Endothelial cell (in vitro differentiated cells): Measurements from ENCODE around the gene RDH16. TPM values are rescaled to one million over a fixed set of nuclear protein-coding genes. Genes with fewer than 3 reads are reported as not detected.
A peak's percentile ranks its signal among the peaks of the same experiment; 100 is the strongest.
"Not testable (repeated sequence)": the region's sequence is repeated elsewhere in the genome, so short reads cannot be mapped to it uniquely, and the experiment has no call there.

Source experiments
- DNase-seq: peaks from one replicate; pipeline ENCODE4 v3.0.0; 2021; ENCODE audit warnings: low spot score
- H3K27ac Mint-ChIP-seq: one replicate; pipeline ENCODE4 v1.8.0; 2021; ENCODE audit warnings: mixed read lengths, inconsistent platforms; ENCODE audit not compliant: unreplicated experiment
- H3K27me3 Mint-ChIP-seq: one replicate; pipeline ENCODE4 v1.8.0; 2021; ENCODE audit warnings: mild to moderate bottlenecking, moderate library complexity, mixed read lengths, inconsistent platforms; ENCODE audit not compliant: unreplicated experiment
- H3K36me3 Mint-ChIP-seq: one replicate; pipeline ENCODE4 v1.8.0; 2021; ENCODE audit warnings: mild to moderate bottlenecking, low read depth, mixed read lengths, inconsistent platforms; ENCODE audit not compliant: unreplicated experiment
- H3K4me1 Mint-ChIP-seq: one replicate; pipeline ENCODE4 v1.8.0; 2021; ENCODE audit warnings: mild to moderate bottlenecking, mixed read lengths, inconsistent platforms; ENCODE audit not compliant: unreplicated experiment
- H3K4me3 Mint-ChIP-seq: one replicate; pipeline ENCODE4 v1.8.0; 2021; ENCODE audit warnings: mild to moderate bottlenecking, mixed read lengths, inconsistent platforms; ENCODE audit not compliant: unreplicated experiment
- H3K9me3 Mint-ChIP-seq: one replicate; pipeline ENCODE4 v1.8.0; 2021; ENCODE audit warnings: mixed read lengths, inconsistent platforms; ENCODE audit not compliant: unreplicated experiment
- total RNA-seq: library from RNA; stranded (reverse); fragmentation: NEBNext Ultra II Directional; extraction: Animal tissue kit (Norgen Biotek cat#: 25700); gene quantifications from one replicate; pipeline ENCODE4 v1.2.1, GENCODE V29; 2021; ENCODE audit not compliant: unreplicated experiment
- TF ChIP-seq, protein P1 (sequence below): fragments of 200-600 bp; sonication (generic); IDR thresholded peaks from one replicate; pipeline ENCODE4 v1.5.0; 2021; ENCODE audit warnings: antibody characterized with exemption; ENCODE audit not compliant: unreplicated experiment

RDH16 gene
- total RNA-seq, 1 donor from 2014 or later: 0.82 TPM

DNA sequence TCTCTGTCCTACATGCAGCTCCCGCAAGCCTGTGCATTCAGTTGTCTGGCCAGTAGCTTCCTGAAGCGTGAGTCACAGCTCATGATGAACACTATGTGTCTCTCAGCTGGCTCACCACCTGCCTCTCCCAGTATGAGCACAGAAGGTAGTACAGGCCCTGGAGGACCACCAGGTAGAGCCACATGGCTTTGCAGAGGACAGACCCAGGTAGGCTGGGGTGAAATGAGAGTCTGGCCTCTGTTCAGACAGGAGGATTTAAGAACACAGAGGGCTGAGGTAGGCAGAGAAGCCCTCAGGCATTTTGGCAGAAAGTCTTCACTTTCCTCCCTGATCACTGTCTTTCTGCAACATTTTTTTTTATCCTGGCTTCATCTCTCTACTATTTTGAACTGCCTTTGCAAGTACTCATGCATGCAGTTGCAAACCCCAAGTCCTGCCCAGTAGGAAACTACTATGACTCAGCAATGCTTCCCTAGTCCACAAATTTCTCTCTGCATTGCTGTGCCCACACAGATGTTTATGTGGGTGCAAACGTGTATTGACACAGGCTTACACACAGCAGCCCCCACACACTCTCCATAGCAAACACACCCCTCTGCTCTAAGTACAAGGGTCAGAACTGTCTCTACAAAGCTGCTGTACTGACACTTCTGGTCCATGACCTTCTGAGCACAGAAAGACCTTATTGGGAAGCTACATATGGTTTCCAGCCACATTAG is 15.9 kb downstream of the RDH16 start:
- no peak overlapping the region for H3K27ac Mint-ChIP-seq

DNA sequence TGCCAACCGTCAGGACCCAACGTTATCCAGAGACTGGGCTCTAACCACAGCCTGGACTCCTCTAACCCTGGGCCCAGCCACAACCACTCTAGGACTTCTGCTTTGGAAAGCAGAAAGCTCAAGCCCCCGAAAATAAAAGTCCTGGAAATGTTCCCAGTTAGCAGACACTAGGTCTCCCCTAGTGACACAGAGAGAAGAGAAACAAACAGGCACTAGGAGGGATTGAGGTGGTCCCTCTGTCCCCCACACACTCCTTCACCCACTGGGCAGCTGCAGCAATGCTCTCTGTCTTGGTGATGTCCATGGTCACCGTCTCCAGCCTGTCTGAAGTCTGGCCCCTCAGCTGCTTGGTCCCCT is 16.5 kb downstream of the RDH16 start:
- not testable (repeated sequence) for H3K4me3 Mint-ChIP-seq

More for the DNA sequence above, 15.9 kb downstream of the RDH16 start:
- H3K4me1 Mint-ChIP-seq: peaks cover 2% of the 10 kb centered on the region
- H3K27me3 Mint-ChIP-seq: peaks cover 4% of the 10 kb centered on the region
- no peaks in the 10 kb centered on the region for H3K9me3 Mint-ChIP-seq
- DNase-seq: no peak
- H3K36me3 Mint-ChIP-seq: no peaks in the 10 kb centered on the region
- TF ChIP-seq, protein P1, sequence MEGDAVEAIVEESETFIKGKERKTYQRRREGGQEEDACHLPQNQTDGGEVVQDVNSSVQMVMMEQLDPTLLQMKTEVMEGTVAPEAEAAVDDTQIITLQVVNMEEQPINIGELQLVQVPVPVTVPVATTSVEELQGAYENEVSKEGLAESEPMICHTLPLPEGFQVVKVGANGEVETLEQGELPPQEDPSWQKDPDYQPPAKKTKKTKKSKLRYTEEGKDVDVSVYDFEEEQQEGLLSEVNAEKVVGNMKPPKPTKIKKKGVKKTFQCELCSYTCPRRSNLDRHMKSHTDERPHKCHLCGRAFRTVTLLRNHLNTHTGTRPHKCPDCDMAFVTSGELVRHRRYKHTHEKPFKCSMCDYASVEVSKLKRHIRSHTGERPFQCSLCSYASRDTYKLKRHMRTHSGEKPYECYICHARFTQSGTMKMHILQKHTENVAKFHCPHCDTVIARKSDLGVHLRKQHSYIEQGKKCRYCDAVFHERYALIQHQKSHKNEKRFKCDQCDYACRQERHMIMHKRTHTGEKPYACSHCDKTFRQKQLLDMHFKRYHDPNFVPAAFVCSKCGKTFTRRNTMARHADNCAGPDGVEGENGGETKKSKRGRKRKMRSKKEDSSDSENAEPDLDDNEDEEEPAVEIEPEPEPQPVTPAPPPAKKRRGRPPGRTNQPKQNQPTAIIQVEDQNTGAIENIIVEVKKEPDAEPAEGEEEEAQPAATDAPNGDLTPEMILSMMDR: no peak
- H3K4me3 Mint-ChIP-seq: no peak overlapping the region

GRCh38 chr12:56935752-56936151 is 21.7 kb downstream of the RDH16 start:
- Mint-ChIP-seq H3K4me3 (no peak overlapping the region), H3K27ac (no peak overlapping the region), H3K27me3 (peaks cover 6% of the 10 kb centered on the region), H3K36me3 (no peaks in the 10 kb centered on the region), H3K9me3 (no peaks in the 10 kb centered on the region), H3K4me1 (peaks cover 25% of the 10 kb centered on the region)
- TF ChIP-seq, protein P1: no peak
- DNase-seq: no peak

More for the DNA sequence above, 16.5 kb downstream of the RDH16 start:
- not testable (repeated sequence) for DNase-seq, H3K4me1 Mint-ChIP-seq, H3K9me3 Mint-ChIP-seq, H3K27ac Mint-ChIP-seq, H3K27me3 Mint-ChIP-seq, H3K36me3 Mint-ChIP-seq

- Mint-ChIP-seq H3K9me3 (no peaks in the 10 kb centered on the region), H3K4me3 (no peak overlapping the region), H3K4me1 (peaks cover 28% of the 10 kb centered on the region), H3K36me3 (peaks cover 2% of the 10 kb centered on the region), H3K27ac (no peak overlapping the region), H3K27me3 (peaks cover 6% of the 10 kb centered on the region)
- TF ChIP-seq, protein P1: no peak
- no peak for DNase-seq
These were observed 22.3 kb downstream of the RDH16 start for GRCh38 chr12:56935157-56935556.

GRCh38 chr12:56933826-56934625 is 23.4 kb downstream of the RDH16 start, which contains the start of gene SDR9C7:
TSS of gene SDR9C7 (minus strand) at chr12:56934408. CDS start at chr12:56934261, 147 bp downstream.
- H3K27ac Mint-ChIP-seq: peak within 1 kb of the TSS; percentile 72
- peaks cover 2% of the 10 kb centered on the region for H3K36me3 Mint-ChIP-seq
- no peak for DNase-seq
- TF ChIP-seq, protein P1: no peak
- peaks cover 9% of the 10 kb centered on the region for H3K27me3 Mint-ChIP-seq
- no peak within 1 kb of the TSS for H3K4me3 Mint-ChIP-seq
- H3K9me3 Mint-ChIP-seq: no peaks in the 10 kb centered on the region
- H3K4me1 Mint-ChIP-seq: peaks cover 29% of the 10 kb centered on the region
